ENCODE measurements around the gene IPMK. TPM values are rescaled to one million over a fixed set of nuclear protein-coding genes. Genes with fewer than 3 reads are reported as not detected.

IPMK gene
- total RNA-seq, 1 experiment from 2014 or later, result 7.2 TPM

DNA sequence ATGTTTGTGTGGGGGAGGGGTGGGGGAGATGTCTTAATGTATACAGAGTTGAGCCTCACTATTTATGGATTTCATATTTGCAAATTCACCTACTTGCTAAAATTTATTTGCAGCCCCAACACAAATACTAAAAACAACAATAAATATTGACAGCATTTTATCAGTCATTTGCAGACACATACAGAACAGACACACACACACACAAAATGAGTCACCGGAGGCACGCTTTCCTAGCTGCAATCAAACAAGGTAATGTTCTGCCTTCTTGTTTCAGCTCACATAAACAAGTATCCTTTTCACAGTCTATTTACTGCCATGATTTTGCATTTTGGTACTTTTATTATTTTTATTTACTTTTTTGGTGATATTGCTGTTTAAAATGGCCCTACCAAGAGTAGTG, 88.5 kb downstream of the IPMK start:
- no peak for DNase-seq
- Histone ChIP-seq H2AK5ac (ENCODE audit: insufficient read length, low read length) (no peak overlapping the region), H3K23me2 (ENCODE audit: insufficient read length, low read depth, low read length, poor library complexity, severe bottlenecking) (no peaks in the 10 kb centered on the region), H4K20me1 (ENCODE audit: control insufficient read depth, insufficient read depth, insufficient read length) (no peaks in the 10 kb centered on the region), H4K91ac (ENCODE audit: insufficient read length, low read depth, low read length) (no peak overlapping the region), H3K14ac (ENCODE audit: insufficient read depth, low read length) (no peak overlapping the region), H4K8ac (replicated peaks; ENCODE audit: insufficient read length, low read depth, low read length) (no peak overlapping the region), H2BK120ac (ENCODE audit: low read depth, low read length, poor library complexity, severe bottlenecking) (no peak overlapping the region), H3K79me2 (ENCODE audit: insufficient read depth, low read length) (no peaks in the 10 kb centered on the region), H3K4me1 (ENCODE audit: insufficient read depth, low read length) (no peaks in the 10 kb centered on the region), H3K18ac (ENCODE audit: insufficient read length, low read depth, low read length) (no peak overlapping the region), H2AFZ (ENCODE audit: low read length) (no peak overlapping the region), H2BK15ac (ENCODE audit: low read depth, low read length) (no peak overlapping the region), H2BK12ac (ENCODE audit: insufficient read length, low read depth, low read length) (no peak overlapping the region), H4K5ac (ENCODE audit: insufficient read length, low read depth, low read length) (no peak overlapping the region), H3K23ac (ENCODE audit: insufficient read length, low read depth, low read length) (no peak overlapping the region), H3K4me2 (ENCODE audit: insufficient read depth, insufficient read length, low read length) (no peak overlapping the region), H2BK20ac (ENCODE audit: low read depth, low read length, poor library complexity, severe bottlenecking) (no peak overlapping the region), H3K9me3 (ENCODE audit: control insufficient read depth, low read depth, low read length) (no peaks in the 10 kb centered on the region), H3K27me3 (ENCODE audit: insufficient read depth, low read length) (no peaks in the 10 kb centered on the region), H3T11ph (ENCODE audit: low read length) (no peak overlapping the region), H3K9ac (ENCODE audit: extremely low read depth, insufficient read length, low read length) (no peak overlapping the region), H3K79me1 (ENCODE audit: insufficient read depth, low read depth, low read length, poor library complexity, severe bottlenecking) (no peaks in the 10 kb centered on the region), H3K4ac (ENCODE audit: low read depth, low read length) (no peak overlapping the region), H3K27ac (ENCODE audit: insufficient read length, low read depth, low read length) (no peak overlapping the region), H2BK5ac (ENCODE audit: insufficient read length, low read length) (no peak overlapping the region), H3K56ac (ENCODE audit: insufficient read length, low read depth, low read length) (no peak overlapping the region)
- Mint-ChIP-seq H3K4me1 (no peaks in the 10 kb centered on the region), H3K27ac (no peak overlapping the region), H3K36me3 (ENCODE audit: insufficient read depth in 1 of 3, low read depth in 3 of 3) (no peaks in the 10 kb centered on the region), H3K4me3 (no peak overlapping the region), H3K27me3 (ENCODE audit: low read depth) (no peaks in the 10 kb centered on the region), H3K9me3 (no peaks in the 10 kb centered on the region)
- WGBS (ENCODE audit: extremely low coverage, insufficient read length, low lambda C conversion rate), result no CpG with 5 or more reads among the region's 2 CpGs
- TF ChIP-seq, protein P1, sequence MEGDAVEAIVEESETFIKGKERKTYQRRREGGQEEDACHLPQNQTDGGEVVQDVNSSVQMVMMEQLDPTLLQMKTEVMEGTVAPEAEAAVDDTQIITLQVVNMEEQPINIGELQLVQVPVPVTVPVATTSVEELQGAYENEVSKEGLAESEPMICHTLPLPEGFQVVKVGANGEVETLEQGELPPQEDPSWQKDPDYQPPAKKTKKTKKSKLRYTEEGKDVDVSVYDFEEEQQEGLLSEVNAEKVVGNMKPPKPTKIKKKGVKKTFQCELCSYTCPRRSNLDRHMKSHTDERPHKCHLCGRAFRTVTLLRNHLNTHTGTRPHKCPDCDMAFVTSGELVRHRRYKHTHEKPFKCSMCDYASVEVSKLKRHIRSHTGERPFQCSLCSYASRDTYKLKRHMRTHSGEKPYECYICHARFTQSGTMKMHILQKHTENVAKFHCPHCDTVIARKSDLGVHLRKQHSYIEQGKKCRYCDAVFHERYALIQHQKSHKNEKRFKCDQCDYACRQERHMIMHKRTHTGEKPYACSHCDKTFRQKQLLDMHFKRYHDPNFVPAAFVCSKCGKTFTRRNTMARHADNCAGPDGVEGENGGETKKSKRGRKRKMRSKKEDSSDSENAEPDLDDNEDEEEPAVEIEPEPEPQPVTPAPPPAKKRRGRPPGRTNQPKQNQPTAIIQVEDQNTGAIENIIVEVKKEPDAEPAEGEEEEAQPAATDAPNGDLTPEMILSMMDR (conservative IDR thresholded peaks at IDR 0.05), result no peak
